ENCODE results near the gene POC1A.
"Not testable (repeated sequence)": the region's sequence is repeated elsewhere in the genome, so short reads cannot be mapped to it uniquely, and the experiment has no call there.

Gene POC1A

GRCh38 chr3:52051444-52051843 is 102.8 kb downstream of the POC1A start:
- DNase-seq (ENCODE audit: low read depth in 2 of 2, low spot score in 1 of 2) = no peak

GRCh38 chr3:52050571-52050970 is 103.7 kb downstream of the POC1A start:
- DNase-seq (ENCODE audit: low read depth in 2 of 2, low spot score in 1 of 2) = no peak

DNA sequence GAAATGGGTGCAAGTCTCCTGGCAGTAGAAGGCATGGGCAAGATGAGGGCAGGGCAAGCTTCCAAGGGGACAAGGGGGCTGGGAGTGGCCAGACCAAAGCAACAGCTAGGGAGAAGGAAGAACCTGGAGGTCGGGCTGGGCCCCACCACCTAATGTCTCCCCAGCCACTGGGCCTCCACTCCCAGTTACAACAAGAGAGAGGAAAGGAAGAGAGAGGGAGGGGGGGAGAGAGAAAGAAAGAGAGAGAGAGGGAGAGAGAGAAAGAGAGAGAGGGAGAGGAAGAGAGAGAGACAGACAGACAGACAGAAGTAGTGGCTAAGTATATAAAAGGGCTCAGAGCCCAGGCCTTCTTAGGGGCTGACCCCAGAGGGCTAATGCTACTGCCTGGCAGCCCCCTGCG is 104.7 kb downstream of the POC1A start:
- DNase-seq (ENCODE audit: low read depth in 2 of 2, low spot score in 1 of 2) = no peak

GRCh38 chr3:52047295-52047960 is 106.8 kb downstream of the POC1A start:
- DNase-seq (ENCODE audit: low read depth in 2 of 2, low spot score in 1 of 2) = no peak

DNA sequence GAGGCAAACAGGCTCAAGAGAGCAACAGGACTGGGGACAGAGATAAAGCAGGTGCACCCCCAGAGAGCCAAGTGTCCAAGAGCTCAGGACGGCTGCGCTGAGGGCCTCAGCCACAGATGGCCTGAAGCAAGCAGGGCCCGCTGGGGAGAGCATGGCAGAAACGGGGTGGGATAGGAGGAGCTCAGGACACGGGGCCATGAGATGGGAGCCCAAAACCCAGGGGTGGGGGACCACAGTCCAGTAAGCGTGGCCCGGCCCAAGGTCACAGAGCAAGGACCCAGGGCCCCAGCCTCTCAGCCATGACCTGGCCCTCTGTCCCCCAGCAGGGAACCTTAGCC is 107.4 kb downstream of the POC1A start:
- DNase-seq (ENCODE audit: low read depth in 2 of 2, low spot score in 1 of 2) = no peak

- no peak for DNase-seq (ENCODE audit: low read depth in 2 of 2, low spot score in 1 of 2)
These were observed 107.9 kb downstream of the POC1A start for GRCh38 chr3:52046186-52046901.

DNA sequence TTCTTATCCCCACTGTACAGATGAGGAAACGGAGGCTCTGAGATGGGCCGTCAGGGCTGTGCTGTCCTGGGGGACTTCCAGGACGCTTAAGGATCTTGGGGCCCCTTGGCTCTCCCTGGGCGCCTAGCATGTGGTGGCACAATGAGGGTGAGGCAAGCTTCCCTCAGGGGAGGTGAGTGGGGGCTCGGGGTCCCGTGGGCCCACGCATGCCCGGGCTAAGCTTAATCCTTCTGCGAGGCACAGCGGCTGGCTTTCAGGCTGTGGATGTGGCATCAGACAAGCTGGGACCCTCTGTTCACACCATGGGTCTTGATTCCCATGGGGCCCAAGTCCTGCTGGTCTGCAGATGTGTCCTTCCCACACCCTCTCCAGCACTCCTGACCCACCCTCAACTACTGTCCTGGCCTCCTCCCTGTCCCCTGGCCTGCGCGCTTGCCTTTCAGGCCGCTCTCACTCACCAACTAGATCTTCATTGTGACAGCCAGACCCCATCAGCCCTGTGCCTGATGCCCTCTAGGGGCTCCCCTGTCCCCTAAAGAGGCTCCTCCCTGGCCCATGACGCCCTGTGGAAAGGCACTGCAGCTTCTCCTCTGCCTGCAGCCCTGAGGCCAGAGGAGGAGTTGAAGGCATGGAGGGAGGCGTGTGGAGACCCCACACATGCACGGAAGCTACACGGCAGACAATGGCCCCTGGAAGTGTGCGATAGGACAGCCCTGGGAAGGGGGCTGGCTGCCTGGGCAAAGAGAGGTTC is 109.2 kb downstream of the POC1A start:
- DNase-seq (ENCODE audit: low read depth in 2 of 2, low spot score in 1 of 2) = no peak

GRCh38 chr3:52043750-52044149 is 110.5 kb downstream of the POC1A start:
- DNase-seq (ENCODE audit: low read depth in 2 of 2, low spot score in 1 of 2) = no peak

GRCh38 chr3:52043039-52043438 is 111.2 kb downstream of the POC1A start:
- DNase-seq (ENCODE audit: low read depth in 2 of 2, low spot score in 1 of 2) = not testable (repeated sequence)

GRCh38 chr3:52041118-52041731 is 113.0 kb downstream of the POC1A start:
- no peak for DNase-seq (ENCODE audit: low read depth in 2 of 2, low spot score in 1 of 2)

DNA sequence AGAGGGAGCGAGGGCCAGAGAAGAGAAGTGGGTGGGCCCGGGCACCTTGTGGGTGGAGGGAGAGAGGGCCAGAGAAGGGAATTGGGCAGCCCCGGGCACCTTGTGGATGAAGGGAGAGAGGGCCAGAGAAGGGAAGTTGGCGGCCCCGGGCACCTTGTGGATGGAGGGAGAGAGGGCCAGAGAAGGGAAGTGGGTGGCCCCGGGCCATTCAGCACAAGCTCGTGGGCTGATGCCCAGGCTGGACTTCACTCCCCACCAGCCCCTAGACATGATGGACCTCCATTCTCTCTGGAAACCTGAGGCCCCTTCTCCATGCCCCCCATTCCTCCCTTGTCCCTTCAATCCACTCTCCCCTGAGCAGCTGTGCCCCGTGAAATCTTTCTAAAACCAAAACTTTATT is 113.6 kb downstream of the POC1A start:
- DNase-seq (ENCODE audit: low read depth in 2 of 2, low spot score in 1 of 2) = no peak

- no peak for DNase-seq (ENCODE audit: low read depth in 2 of 2, low spot score in 1 of 2)
These were observed 114.4 kb downstream of the POC1A start for GRCh38 chr3:52039846-52040245.

DNA sequence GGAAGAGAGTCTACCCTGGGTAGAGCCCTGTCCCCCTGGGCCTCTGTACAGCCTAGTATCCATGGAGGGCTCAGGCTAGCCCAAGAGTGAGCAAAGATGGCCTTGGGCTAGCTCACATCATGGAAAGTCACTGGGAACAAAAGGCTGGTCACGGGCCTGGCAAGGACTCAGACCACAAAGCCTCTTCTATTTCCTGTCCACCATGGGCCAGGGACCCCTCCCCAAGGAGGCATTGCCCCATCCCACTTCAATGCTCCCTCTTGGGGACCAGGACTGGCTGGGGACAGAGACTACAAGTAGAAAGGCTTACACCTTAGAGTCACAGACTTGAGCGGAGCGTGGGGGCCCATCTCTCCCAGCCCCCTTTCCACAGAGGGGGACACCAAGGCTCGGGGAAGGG is 114.8 kb downstream of the POC1A start:
- no peak for DNase-seq (ENCODE audit: low read depth in 2 of 2, low spot score in 1 of 2)

DNA sequence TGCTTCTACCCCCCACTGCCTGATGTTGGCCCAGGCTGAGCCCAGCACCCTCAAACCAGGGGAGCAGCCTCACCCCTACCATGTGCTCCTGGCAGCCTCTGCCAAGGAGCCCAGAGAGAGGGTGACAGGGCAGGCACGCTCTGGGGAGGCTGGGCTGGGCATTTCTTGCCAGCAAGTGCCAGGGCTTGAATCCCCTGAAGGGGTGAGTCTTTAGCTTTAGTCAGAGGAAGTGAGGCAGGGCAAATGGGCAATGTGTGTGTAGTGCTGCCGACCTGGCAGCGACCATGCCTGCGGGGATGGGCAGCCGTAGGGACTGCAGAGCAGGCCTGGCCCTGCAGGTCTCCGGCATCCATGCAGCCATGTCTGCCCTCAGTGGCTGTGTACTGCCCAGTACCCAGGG is 116.0 kb downstream of the POC1A start:
- no peak for DNase-seq (ENCODE audit: low read depth in 2 of 2, low spot score in 1 of 2)

DNA sequence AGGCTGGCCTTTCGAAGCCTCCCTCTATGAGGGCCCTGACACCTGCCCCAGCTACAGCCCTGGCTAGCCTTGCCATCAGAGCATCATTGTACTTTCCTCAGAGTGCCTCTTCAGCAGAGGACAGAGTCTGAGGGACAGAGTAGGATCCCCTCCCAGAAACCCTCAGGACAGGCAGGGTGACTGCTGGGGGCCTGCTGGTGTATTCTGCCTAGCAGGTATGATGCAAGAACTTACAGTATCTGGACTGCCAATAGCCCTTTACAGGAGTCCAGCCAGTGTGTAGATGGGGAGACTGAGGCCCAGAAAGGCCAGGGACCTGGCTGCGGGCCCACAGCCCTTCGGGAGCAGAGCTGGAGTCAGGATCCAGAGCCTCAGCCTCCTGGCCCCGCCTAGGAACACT is 116.9 kb downstream of the POC1A start:
- no peak for DNase-seq (ENCODE audit: low read depth in 2 of 2, low spot score in 1 of 2)

DNA sequence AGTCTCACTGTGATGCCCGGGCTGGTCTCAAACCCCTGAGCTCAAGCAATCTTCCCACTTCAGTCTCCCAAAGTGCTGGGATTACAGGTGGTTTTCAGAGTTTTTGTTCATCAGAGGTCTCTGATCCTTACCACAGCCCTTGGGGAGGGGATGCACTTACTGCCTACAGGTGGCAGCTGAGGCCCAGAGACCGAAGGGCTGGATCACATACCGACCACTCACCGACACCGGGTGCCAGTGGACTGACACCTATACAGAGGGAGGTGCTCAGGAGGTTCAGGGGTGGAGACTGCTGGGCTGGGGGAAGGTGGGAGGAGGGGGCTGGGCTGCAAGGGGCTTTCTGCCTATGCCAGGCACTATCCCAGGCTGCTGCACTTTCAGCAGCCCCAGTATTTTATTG is 117.4 kb downstream of the POC1A start:
- DNase-seq (ENCODE audit: low read depth in 2 of 2, low spot score in 1 of 2) = no peak

DNA sequence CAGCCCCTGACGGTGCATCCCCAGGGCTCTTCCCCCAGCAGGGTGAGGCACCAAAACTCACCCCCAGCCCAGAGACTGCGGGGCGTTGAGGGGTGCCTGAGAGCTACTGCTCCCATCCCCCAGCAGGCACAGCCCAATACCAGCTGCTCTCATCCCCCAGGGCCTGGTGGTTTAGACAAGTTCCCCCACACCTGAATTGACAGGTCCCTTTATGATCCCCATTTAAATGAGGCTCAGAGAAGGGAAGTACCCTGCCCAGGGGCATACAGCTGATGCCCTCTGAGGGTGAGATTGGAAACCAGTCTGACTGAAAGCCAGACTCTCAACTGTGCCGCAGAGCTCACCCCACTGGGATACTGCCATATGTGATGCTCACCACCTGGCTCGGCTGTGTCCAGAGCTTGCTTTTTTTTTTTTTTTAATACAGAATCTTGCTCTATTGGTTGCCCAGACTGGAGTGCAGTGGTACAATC is 118.0 kb downstream of the POC1A start:
- DNase-seq (ENCODE audit: low read depth in 2 of 2, low spot score in 1 of 2) = no peak

DNA sequence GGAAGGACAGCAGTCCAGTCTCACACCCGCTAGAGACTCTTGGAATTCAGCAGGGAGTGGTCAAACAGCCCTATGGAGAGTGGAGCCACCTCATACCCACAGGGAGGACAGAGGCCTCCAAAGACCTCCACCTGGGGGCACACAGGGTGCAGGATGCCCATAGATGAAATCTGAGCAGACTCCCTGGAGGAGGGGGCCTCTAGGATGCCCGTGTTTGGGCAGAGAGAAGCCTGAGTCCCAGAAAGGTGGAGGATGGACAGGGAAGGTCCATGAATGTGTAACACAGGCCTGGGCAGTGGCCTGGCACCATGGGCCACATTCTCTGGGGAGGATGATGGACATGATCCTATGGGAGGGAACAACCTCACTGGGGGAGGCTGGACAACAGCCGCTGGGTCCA is 119.6 kb downstream of the POC1A start:
- no peak for DNase-seq (ENCODE audit: low read depth in 2 of 2, low spot score in 1 of 2)

DNA sequence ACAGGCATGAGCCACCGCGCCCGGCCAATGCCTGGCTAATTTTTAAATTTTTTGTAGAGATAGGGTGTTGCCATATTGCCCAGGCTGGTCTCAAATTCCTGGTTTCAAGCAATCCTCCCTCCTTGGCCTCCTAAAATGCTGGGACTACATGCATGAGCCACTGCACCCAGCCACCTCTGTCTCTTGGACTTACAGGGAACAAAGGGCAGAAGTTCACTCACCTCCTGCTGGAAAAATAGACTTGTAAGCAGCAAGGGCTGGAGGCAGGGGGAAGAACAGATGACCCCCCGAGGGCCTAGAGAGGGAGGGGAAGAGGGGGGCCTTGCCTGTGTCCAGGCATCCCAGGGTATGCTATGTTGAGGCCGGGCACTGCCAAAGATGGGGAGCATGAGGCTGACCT is 120.0 kb downstream of the POC1A start:
- DNase-seq (ENCODE audit: low read depth in 2 of 2, low spot score in 1 of 2) = no peak

DNA sequence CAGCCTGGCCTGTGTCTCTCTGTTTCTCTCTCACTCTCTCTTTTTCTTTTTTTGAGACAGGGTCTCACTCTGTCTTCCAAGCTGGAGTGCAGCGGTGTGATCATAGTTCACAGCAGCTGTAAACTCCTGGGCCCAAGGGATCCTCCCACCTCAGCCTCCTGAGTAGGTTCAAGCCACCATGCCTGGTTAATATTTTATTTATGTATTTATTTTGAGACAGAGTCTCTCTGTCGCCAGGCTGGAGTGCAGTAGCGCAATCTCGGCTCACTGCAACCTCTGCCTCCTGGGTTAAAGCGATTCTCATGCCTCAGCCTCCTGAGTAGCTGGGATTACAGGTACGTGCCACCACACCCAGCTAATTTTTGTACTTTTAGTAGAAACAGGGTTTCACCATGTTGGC is 120.5 kb downstream of the POC1A start:
- not testable (repeated sequence) for DNase-seq (ENCODE audit: low read depth in 2 of 2, low spot score in 1 of 2)

GRCh38 chr3:52032702-52033408 is 121.4 kb downstream of the POC1A start:
- DNase-seq (ENCODE audit: low read depth in 2 of 2, low spot score in 1 of 2) = no peak
